GM23338 (cell line): ENCODE results near the gene USP20. TPM values are rescaled to one million over a fixed set of nuclear protein-coding genes. Genes with fewer than 3 reads are reported as not detected.

ENCODE experiments used
- ATAC-seq: fragments of 200-7000 bp; cut with Tn5 transposase; 3 replicates; pipeline ENCODE4 v1.9.1; 2020
- DNase-seq: peaks from one replicate; pipeline ENCODE4 v3.0.0-alpha.2; 2015; ENCODE audit warnings: low spot score
- H2AFZ ChIP-seq: fragments of 200-600 bp; sonication (generic); 2 replicates; pipeline ENCODE4 v1.8.0; 2016; ENCODE audit warnings: antibody characterized with exemption, mild to moderate bottlenecking, moderate library complexity
- H3F3A ChIP-seq: fragments of 200-600 bp; sonication (generic); replicated peaks from 2 replicates; pipeline ENCODE4 v1.8.0; 2017; ENCODE audit warnings: antibody characterized with exemption, mixed run types, low read depth
- H3K27ac ChIP-seq: fragments of 200-600 bp; sonication (generic); 2 replicates; pipeline ENCODE4 v1.6.1; 2016; ENCODE audit warnings: low read depth
- H3K27me3 ChIP-seq: fragments of 200-600 bp; sonication (generic); 2 replicates; pipeline ENCODE4 v1.8.0; 2016; ENCODE audit warnings: mild to moderate bottlenecking, mixed run types, moderate library complexity; ENCODE audit not compliant: insufficient read depth
- H3K36me3 ChIP-seq: fragments of 200-600 bp; sonication (generic); 2 replicates; pipeline ENCODE4 v1.8.0; 2016; ENCODE audit warnings: mild to moderate bottlenecking; ENCODE audit not compliant: insufficient read depth
- H3K4me1 ChIP-seq: fragments of 200-600 bp; sonication (generic); 2 replicates; pipeline ENCODE4 v1.8.0; 2016; ENCODE audit warnings: mild to moderate bottlenecking, moderate library complexity; ENCODE audit not compliant: insufficient read depth
- H3K4me2 ChIP-seq: fragments of 200-600 bp; sonication (generic); 2 replicates; pipeline ENCODE4 v1.7.1; 2017; ENCODE audit warnings: mixed run types
- H3K4me3 ChIP-seq: fragments of 200-600 bp; sonication (generic); 2 replicates; pipeline ENCODE4 v1.6.1; 2016; ENCODE audit warnings: mixed run types
- H3K79me2 ChIP-seq: fragments of 200-600 bp; sonication (generic); replicated peaks from 2 replicates; pipeline ENCODE4 v1.8.0; 2017; ENCODE audit warnings: mild to moderate bottlenecking; ENCODE audit not compliant: insufficient read depth
- H3K9me2 ChIP-seq: fragments of 200-600 bp; sonication (generic); 2 replicates; pipeline ENCODE4 v1.8.0; 2017; ENCODE audit not compliant: insufficient read depth
- H4K20me1 ChIP-seq: fragments of 200-600 bp; sonication (generic); replicated peaks from 2 replicates; pipeline ENCODE4 v1.8.0; 2017; ENCODE audit warnings: mild to moderate bottlenecking; ENCODE audit not compliant: insufficient read depth
- H3K27ac Mint-ChIP-seq: 2 replicates; pipeline ENCODE4 v1.8.0; 2020; ENCODE audit warnings: inconsistent platforms, mild to moderate bottlenecking, moderate library complexity, mixed read lengths
- H3K27me3 Mint-ChIP-seq: 3 replicates; pipeline ENCODE4 v1.8.0; 2022; ENCODE audit warnings: low read depth, mild to moderate bottlenecking, moderate library complexity, mixed read lengths, inconsistent platforms; ENCODE audit not compliant: insufficient read depth, poor library complexity
- H3K36me3 Mint-ChIP-seq: 3 replicates; pipeline ENCODE4 v1.8.0; 2021; ENCODE audit warnings: low read depth, mild to moderate bottlenecking, inconsistent platforms, moderate library complexity, mixed read lengths
- H3K4me1 Mint-ChIP-seq: 3 replicates; pipeline ENCODE4 v1.8.0; 2020; ENCODE audit warnings: mild to moderate bottlenecking, inconsistent platforms, mixed read lengths
- H3K4me3 Mint-ChIP-seq: 3 replicates; pipeline ENCODE4 v1.8.0; 2021; ENCODE audit warnings: moderate library complexity, mild to moderate bottlenecking, inconsistent platforms, mixed read lengths
- H3K9me3 Mint-ChIP-seq: 3 replicates; pipeline ENCODE4 v1.8.0; 2020; ENCODE audit warnings: moderate library complexity, mild to moderate bottlenecking, inconsistent platforms, mixed read lengths
- CREB1 ChIP-seq: fragments of 250-450 bp; sonication (Bioruptor Pico); IDR thresholded peaks from 2 replicates; pipeline ENCODE4 v1.5.0; 2020; ENCODE audit warnings: low read depth, mild to moderate bottlenecking, moderate library complexity
- ETS1 ChIP-seq: IDR thresholded peaks from 2 replicates; pipeline ENCODE4 v1.6.1; 2016; ENCODE audit warnings: antibody characterized with exemption
- EZH2phosphoT487 ChIP-seq: fragments of 200-600 bp; sonication (generic); IDR thresholded peaks from one replicate; pipeline ENCODE4 v1.8.1; 2018; ENCODE audit warnings: antibody characterized with exemption; ENCODE audit not compliant: unreplicated experiment
- JUNB ChIP-seq: IDR thresholded peaks from one replicate; pipeline ENCODE4 v1.6.1; 2016; ENCODE audit warnings: antibody characterized with exemption; ENCODE audit not compliant: unreplicated experiment
- NANOG ChIP-seq: IDR thresholded peaks from 2 replicates; pipeline ENCODE4 v1.6.1; 2016; ENCODE audit warnings: antibody characterized with exemption, borderline replicate concordance
- POLR2AphosphoS5 ChIP-seq: IDR thresholded peaks from 2 replicates; pipeline ENCODE4 v1.6.1; 2016; ENCODE audit warnings: antibody characterized with exemption, low read depth
- REST ChIP-seq: IDR thresholded peaks from one replicate; pipeline ENCODE4 v1.6.1; 2018; ENCODE audit warnings: antibody characterized with exemption; ENCODE audit not compliant: unreplicated experiment
- ZNF114 ChIP-seq: fragments of 250-450 bp; sonication (Bioruptor Pico); IDR thresholded peaks from 2 replicates; pipeline ENCODE4 v1.5.0; 2020; ENCODE audit warnings: mild to moderate bottlenecking, moderate library complexity
- ZNF331 ChIP-seq: fragments of 250-450 bp; sonication (Bioruptor Pico); IDR thresholded peaks from 2 replicates; pipeline ENCODE4 v1.5.0; 2020; ENCODE audit warnings: low read depth, mild to moderate bottlenecking, moderate library complexity
- polyA plus RNA-seq: library from polyadenylated mRNA; unstranded; fragments of >200 nt; fragmentation: Nextera tagmentation; extraction: Ambion mirVana; gene quantifications from 2 replicates; pipeline ENCODE4 v1.2.1, GENCODE V29; 2016
- total RNA-seq: library from RNA; depleted of rRNA; stranded (reverse); fragments of >200 nt; shearing (Covaris generic); gene quantifications from 2 replicates; pipeline ENCODE4 v1.2.3, GENCODE V29; 2014
- TF ChIP-seq, protein P1 (sequence below), 2 experiments: fragments of 200-600 bp in 1 of 2; sonication (generic) in 1 of 2; conservative IDR thresholded peaks; 2 replicates each; pipeline versions ENCODE4 v1.5.1 to v1.6.1; 2016 to 2017; ENCODE audit warnings: antibody characterized with exemption in 2 of 2, low read depth in 2 of 2, mild to moderate bottlenecking in 2 of 2, moderate library complexity in 1 of 2
- TF ChIP-seq, protein P2 (sequence below): fragments of 250-450 bp; sonication (Bioruptor Pico); IDR thresholded peaks from 2 replicates; pipeline ENCODE4 v1.5.0; 2020; ENCODE audit warnings: mild to moderate bottlenecking, moderate library complexity

The USP20 gene
- total and polyA plus RNA-seq, 2 experiments from 2014 or later: 10.4 to 13.0 TPM

DNA sequence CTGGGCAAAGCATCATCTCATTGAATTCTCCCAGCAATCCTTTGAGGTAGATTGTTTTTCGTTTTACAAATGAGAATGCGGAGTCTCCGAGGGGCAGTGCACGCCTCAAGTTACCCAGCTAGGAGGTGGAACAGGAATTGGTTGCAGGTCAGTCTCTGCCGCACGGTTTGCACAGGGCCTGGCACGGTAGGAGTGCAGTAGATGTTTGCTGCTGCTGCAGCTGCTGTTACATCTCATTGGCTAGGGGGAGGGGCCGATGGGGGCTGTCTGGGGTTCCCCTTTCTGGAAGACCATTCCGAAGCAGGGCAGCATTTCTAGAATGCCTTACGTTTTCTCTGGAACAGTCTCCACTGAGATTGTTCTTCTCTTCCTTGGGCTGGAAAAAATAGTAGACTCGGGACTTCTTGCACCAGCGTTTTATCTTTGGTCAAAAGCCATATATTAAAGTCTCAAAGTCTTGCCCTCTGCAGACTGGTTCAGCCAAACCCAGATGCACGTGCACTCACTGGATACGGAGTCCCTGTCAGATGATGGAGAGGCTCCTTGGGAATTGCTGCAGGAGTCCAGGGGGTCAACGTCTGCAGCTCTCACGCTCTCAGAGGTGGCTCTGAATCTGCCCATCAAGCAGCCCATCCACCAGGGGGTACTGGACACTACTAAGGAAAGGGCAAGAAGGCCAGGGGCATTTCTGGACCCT lies 1.2 kb downstream of the USP20 start:
- TF ChIP-seq CREB1 (CRISPR knock-in tag): no peak
- no peak for TF ChIP-seq NANOG
- no peak for TF ChIP-seq JUNB
- no peak for TF ChIP-seq EZH2phosphoT487
- no peak for TF ChIP-seq REST
- TF ChIP-seq ZNF114 (CRISPR knock-in tag): no peak
- no peak for TF ChIP-seq ZNF331 (CRISPR knock-in tag)
- no peak for TF ChIP-seq ETS1
- TF ChIP-seq, protein P1, sequence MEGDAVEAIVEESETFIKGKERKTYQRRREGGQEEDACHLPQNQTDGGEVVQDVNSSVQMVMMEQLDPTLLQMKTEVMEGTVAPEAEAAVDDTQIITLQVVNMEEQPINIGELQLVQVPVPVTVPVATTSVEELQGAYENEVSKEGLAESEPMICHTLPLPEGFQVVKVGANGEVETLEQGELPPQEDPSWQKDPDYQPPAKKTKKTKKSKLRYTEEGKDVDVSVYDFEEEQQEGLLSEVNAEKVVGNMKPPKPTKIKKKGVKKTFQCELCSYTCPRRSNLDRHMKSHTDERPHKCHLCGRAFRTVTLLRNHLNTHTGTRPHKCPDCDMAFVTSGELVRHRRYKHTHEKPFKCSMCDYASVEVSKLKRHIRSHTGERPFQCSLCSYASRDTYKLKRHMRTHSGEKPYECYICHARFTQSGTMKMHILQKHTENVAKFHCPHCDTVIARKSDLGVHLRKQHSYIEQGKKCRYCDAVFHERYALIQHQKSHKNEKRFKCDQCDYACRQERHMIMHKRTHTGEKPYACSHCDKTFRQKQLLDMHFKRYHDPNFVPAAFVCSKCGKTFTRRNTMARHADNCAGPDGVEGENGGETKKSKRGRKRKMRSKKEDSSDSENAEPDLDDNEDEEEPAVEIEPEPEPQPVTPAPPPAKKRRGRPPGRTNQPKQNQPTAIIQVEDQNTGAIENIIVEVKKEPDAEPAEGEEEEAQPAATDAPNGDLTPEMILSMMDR (conservative IDR thresholded peaks at IDR 0.05; ENCODE audit: low read depth in 2 of 2): no peak
- TF ChIP-seq, protein P2, sequence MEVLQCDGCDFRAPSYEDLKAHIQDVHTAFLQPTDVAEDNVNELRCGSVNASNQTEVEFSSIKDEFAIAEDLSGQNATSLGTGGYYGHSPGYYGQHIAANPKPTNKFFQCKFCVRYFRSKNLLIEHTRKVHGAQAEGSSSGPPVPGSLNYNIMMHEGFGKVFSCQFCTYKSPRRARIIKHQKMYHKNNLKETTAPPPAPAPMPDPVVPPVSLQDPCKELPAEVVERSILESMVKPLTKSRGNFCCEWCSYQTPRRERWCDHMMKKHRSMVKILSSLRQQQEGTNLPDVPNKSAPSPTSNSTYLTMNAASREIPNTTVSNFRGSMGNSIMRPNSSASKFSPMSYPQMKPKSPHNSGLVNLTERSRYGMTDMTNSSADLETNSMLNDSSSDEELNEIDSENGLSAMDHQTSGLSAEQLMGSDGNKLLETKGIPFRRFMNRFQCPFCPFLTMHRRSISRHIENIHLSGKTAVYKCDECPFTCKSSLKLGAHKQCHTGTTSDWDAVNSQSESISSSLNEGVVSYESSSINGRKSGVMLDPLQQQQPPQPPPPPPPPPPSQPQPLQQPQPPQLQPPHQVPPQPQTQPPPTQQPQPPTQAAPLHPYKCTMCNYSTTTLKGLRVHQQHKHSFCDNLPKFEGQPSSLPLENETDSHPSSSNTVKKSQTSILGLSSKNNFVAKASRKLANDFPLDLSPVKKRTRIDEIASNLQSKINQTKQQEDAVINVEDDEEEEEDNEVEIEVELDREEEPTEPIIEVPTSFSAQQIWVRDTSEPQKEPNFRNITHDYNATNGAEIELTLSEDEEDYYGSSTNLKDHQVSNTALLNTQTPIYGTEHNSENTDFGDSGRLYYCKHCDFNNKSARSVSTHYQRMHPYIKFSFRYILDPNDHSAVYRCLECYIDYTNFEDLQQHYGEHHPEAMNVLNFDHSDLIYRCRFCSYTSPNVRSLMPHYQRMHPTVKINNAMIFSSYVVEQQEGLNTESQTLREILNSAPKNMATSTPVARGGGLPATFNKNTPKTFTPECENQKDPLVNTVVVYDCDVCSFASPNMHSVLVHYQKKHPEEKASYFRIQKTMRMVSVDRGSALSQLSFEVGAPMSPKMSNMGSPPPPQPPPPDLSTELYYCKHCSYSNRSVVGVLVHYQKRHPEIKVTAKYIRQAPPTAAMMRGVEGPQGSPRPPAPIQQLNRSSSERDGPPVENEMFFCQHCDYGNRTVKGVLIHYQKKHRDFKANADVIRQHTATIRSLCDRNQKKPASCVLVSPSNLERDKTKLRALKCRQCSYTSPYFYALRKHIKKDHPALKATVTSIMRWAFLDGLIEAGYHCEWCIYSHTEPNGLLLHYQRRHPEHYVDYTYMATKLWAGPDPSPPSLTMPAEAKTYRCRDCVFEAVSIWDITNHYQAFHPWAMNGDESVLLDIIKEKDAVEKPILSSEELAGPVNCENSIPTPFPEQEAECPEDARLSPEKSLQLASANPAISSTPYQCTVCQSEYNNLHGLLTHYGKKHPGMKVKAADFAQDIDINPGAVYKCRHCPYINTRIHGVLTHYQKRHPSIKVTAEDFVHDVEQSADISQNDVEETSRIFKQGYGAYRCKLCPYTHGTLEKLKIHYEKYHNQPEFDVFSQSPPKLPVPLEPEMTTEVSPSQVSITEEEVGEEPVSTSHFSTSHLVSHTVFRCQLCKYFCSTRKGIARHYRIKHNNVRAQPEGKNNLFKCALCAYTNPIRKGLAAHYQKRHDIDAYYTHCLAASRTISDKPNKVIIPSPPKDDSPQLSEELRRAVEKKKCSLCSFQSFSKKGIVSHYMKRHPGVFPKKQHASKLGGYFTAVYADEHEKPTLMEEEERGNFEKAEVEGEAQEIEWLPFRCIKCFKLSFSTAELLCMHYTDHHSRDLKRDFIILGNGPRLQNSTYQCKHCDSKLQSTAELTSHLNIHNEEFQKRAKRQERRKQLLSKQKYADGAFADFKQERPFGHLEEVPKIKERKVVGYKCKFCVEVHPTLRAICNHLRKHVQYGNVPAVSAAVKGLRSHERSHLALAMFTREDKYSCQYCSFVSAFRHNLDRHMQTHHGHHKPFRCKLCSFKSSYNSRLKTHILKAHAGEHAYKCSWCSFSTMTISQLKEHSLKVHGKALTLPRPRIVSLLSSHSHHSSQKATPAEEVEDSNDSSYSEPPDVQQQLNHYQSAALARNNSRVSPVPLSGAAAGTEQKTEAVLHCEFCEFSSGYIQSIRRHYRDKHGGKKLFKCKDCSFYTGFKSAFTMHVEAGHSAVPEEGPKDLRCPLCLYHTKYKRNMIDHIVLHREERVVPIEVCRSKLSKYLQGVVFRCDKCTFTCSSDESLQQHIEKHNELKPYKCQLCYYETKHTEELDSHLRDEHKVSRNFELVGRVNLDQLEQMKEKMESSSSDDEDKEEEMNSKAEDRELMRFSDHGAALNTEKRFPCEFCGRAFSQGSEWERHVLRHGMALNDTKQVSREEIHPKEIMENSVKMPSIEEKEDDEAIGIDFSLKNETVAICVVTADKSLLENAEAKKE: no peak
- TF ChIP-seq POLR2AphosphoS5: no peak
- Mint-ChIP-seq H3K4me1 (peaks cover 56% of the 10 kb centered on the region), H3K36me3 (peaks cover 12% of the 10 kb centered on the region), H3K9me3 (no peaks in the 10 kb centered on the region; the same call in 2 of the 3 replicates), H3K27me3 (peaks cover 11% of the 10 kb centered on the region), H3K4me3 (peak overlapping the region; percentile 95), H3K27ac (peak overlapping the region; percentile 92; the same call in 1 of the 2 replicates)
- H3K27me3 ChIP-seq: no peaks in the 10 kb centered on the region
- H3F3A ChIP-seq: peaks cover 9% of the 10 kb centered on the region; the same call in 1 of the 2 replicates
- no peaks in the 10 kb centered on the region for H4K20me1 ChIP-seq
- peak overlapping the region; percentile 97 for H3K4me3 ChIP-seq
- no peak overlapping the region for H3K27ac ChIP-seq
- peak overlapping the region; percentile 99 for H3K4me2 ChIP-seq
- H3K36me3 ChIP-seq: peaks cover 19% of the 10 kb centered on the region
- H2AFZ ChIP-seq: peak overlapping the region; percentile 86
- no peaks in the 10 kb centered on the region for H3K9me2 ChIP-seq
- H3K4me1 ChIP-seq: peaks cover 37% of the 10 kb centered on the region
- H3K79me2 ChIP-seq: peaks cover 11% of the 10 kb centered on the region
- peak; percentile 38 for DNase-seq
- ATAC-seq: no peak; the same call in 2 of the 3 replicates
